Measurements from ENCODE around the gene CHCHD10. TPM values are rescaled to one million over a fixed set of nuclear protein-coding genes. Genes with fewer than 3 reads are reported as not detected.
"Not testable (repeated sequence)": the region's sequence is repeated elsewhere in the genome, so short reads cannot be mapped to it uniquely, and the experiment has no call there.

The CHCHD10 gene
- total RNA-seq, 1 experiment from 2014 or later: 14.1 TPM

DNA sequence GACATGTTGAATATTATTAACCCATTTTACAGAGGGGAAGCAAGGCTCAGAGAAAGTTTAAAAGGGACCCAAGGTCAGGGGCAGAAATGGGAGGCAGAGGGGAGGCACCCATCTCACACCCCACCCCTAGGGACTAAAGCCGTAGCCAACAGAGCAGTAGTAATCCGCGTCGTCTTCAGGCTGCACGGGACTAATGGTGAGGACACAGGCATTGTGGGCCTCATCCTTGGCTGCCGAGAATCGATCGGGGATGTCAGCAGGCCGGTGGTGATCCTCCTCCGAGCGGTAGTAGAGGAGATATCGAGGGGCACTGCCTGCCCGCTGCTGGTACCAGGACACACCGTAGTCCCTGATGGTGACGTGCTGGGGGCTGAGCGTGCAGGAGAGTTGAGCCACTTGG, 15.0 kb downstream of the CHCHD10 start:
- Histone ChIP-seq H3K4me1 (peaks cover 5% of the 10 kb centered on the region; the same call in 1 of the 2 replicates), H3K36me3 (no peaks in the 10 kb centered on the region), H3K9me3 (replicated peaks) (no peaks in the 10 kb centered on the region), H3K27me3 (no peaks in the 10 kb centered on the region), H3K27ac (no peak overlapping the region), H3K4me3 (no peak overlapping the region)
- no peak for DNase-seq

GRCh38 chr22:23752090-23752691, 15.6 kb downstream of the CHCHD10 start:
- Histone ChIP-seq H3K4me3 (no peak overlapping the region), H3K36me3 (no peaks in the 10 kb centered on the region), H3K27me3 (no peaks in the 10 kb centered on the region), H3K9me3 (replicated peaks) (no peaks in the 10 kb centered on the region), H3K4me1 (peaks cover 5% of the 10 kb centered on the region; the same call in 1 of the 2 replicates), H3K27ac (no peak overlapping the region)
- DNase-seq: no peak

GRCh38 chr22:23751441-23751996, 16.3 kb downstream of the CHCHD10 start:
- peak overlapping the region; percentile 82 for H3K4me3 ChIP-seq
- H3K4me1 ChIP-seq: peaks cover 5% of the 10 kb centered on the region; the same call in 1 of the 2 replicates
- DNase-seq: peak in 1 of 2 experiments; percentile 32
- H3K9me3 ChIP-seq (replicated peaks): no peaks in the 10 kb centered on the region
- H3K27me3 ChIP-seq: no peaks in the 10 kb centered on the region
- peak overlapping the region; percentile 62 for H3K27ac ChIP-seq
- H3K36me3 ChIP-seq: no peaks in the 10 kb centered on the region

GRCh38 chr22:23750714-23751440, 16.9 kb downstream of the CHCHD10 start, which contains the start of gene ZNF70:
Gene ZNF70, minus strand, starts transcription at chr22:23751112. Its CDS starts 5,972 bp downstream, at chr22:23745140.
- Histone ChIP-seq H3K9me3 (replicated peaks) (no peaks in the 10 kb centered on the region), H3K27me3 (no peaks in the 10 kb centered on the region), H3K4me3 (peak within 1 kb of the TSS; percentile 82), H3K27ac (peak within 1 kb of the TSS; percentile 62), H3K4me1 (peaks cover 5% of the 10 kb centered on the region; the same call in 1 of the 2 replicates), H3K36me3 (no peaks in the 10 kb centered on the region)
- peak; percentile 80 to 87 for DNase-seq

GRCh38 chr22:23750367-23750713, 17.4 kb downstream of the CHCHD10 start:
- Histone ChIP-seq H3K27me3 (no peaks in the 10 kb centered on the region), H3K4me3 (peak overlapping the region; percentile 82)

GRCh38 chr22:23749841-23750301, 17.9 kb downstream of the CHCHD10 start:
- Histone ChIP-seq H3K27ac (no peak overlapping the region), H3K4me3 (peak overlapping the region; percentile 82)
- DNase-seq: no peak

More at GRCh38 chr22:23750367-23750713, 17.4 kb downstream of the CHCHD10 start:
- no peaks in the 10 kb centered on the region for H3K9me3 ChIP-seq (replicated peaks)
- no peak for DNase-seq
- peaks cover 5% of the 10 kb centered on the region; the same call in 1 of the 2 replicates for H3K4me1 ChIP-seq
- H3K36me3 ChIP-seq: peaks cover 2% of the 10 kb centered on the region; the same call in 1 of the 2 replicates
- peak overlapping the region; percentile 28; the same call in 1 of the 2 replicates for H3K27ac ChIP-seq

DNA sequence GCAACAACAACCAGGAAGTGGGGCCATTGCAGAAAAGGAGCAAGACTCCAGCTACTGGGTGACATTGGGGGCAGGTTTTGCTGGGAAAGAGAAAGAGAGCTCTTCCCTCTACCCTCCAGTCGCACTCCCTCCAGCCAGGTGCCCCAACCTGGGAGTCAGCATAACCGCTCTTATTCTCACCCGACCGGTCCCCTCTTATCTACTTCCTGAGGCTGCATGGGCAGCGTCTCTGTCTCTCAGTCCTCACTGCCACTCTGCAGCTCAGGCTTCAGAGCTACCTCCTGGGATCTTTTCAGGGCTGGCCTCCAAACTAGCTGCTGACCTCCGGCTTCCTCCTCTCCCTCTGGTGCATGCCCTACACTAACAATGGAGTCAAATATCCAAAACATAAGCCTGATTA, 22.0 kb downstream of the CHCHD10 start:
- H3K27ac ChIP-seq: no peak overlapping the region
- no peaks in the 10 kb centered on the region for H3K9me3 ChIP-seq (replicated peaks)
- H3K27me3 ChIP-seq: no peaks in the 10 kb centered on the region
- peaks cover 5% of the 10 kb centered on the region; the same call in 1 of the 2 replicates for H3K4me1 ChIP-seq
- H3K4me3 ChIP-seq: no peak overlapping the region
- DNase-seq: no peak
- H3K36me3 ChIP-seq: peaks cover 16% of the 10 kb centered on the region

More at GRCh38 chr22:23749841-23750301, 17.9 kb downstream of the CHCHD10 start:
- Histone ChIP-seq H3K27me3 (no peaks in the 10 kb centered on the region), H3K4me1 (peaks cover 5% of the 10 kb centered on the region; the same call in 1 of the 2 replicates), H3K9me3 (replicated peaks) (no peaks in the 10 kb centered on the region), H3K36me3 (peaks cover 7% of the 10 kb centered on the region)

DNA sequence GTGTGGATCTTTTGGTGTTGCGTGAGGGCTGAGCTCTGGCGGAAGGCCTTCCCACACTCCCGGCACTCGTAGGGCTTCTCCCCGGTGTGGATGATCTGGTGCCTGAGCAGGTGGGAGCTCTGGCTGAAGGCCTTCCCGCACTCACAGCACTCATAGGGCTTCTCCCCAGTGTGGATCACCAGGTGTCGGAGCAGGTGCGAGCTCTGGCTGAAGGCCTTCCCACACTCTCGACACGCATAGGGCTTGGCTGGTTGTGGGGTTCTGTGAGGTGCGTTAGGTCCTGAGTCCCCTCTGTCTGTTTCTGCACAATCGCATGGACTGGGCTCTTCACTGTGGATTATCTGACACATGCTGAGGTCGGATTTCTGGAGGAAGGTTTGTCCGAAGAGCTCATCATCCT, 23.3 kb downstream of the CHCHD10 start:
- no peaks in the 10 kb centered on the region for H3K9me3 ChIP-seq (replicated peaks)

GRCh38 chr22:23744001-23744400, 23.8 kb downstream of the CHCHD10 start:
- Histone ChIP-seq H3K27me3 (no peaks in the 10 kb centered on the region), H3K9me3 (replicated peaks) (no peaks in the 10 kb centered on the region), H3K4me1 (no peaks in the 10 kb centered on the region), H3K27ac (no peak overlapping the region), H3K4me3 (no peak overlapping the region), H3K36me3 (peaks cover 16% of the 10 kb centered on the region)
- DNase-seq: no peak

More for the DNA sequence above, 23.3 kb downstream of the CHCHD10 start:
- DNase-seq: no peak
- no peaks in the 10 kb centered on the region for H3K27me3 ChIP-seq
- H3K27ac ChIP-seq: no peak overlapping the region
- peaks cover 16% of the 10 kb centered on the region for H3K36me3 ChIP-seq
- H3K4me1 ChIP-seq: no peaks in the 10 kb centered on the region
- H3K4me3 ChIP-seq: no peak overlapping the region

DNA sequence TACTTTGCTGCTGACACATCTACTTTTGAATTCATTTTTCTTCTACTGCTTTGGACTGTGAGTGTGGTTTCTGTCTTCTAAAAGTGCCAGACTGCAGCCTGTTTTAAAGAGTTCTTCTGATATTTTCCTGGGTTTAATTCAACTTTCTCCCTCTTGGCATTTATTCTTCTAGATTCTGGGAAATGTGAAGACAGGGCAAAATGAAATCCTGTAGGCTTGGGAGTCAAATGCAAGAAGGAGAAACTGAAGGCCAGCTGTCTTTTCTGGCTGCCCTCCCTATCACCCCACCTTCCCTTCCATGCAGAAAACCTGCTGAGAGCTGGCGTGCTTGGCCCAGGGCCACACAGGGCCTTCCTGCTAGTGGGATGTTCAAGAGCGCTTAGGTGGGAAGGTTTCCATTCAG, 24.5 kb downstream of the CHCHD10 start:
- no peak for DNase-seq
- no peaks in the 10 kb centered on the region for H3K27me3 ChIP-seq
- H3K4me3 ChIP-seq: no peak overlapping the region
- no peaks in the 10 kb centered on the region for H3K9me3 ChIP-seq (replicated peaks)
- H3K27ac ChIP-seq: no peak overlapping the region
- 0 out of 2 replicates have a peak, but pooled peaks cover 2% of the 10 kb centered on the region for H3K4me1 ChIP-seq
- H3K36me3 ChIP-seq: peaks cover 16% of the 10 kb centered on the region

DNA sequence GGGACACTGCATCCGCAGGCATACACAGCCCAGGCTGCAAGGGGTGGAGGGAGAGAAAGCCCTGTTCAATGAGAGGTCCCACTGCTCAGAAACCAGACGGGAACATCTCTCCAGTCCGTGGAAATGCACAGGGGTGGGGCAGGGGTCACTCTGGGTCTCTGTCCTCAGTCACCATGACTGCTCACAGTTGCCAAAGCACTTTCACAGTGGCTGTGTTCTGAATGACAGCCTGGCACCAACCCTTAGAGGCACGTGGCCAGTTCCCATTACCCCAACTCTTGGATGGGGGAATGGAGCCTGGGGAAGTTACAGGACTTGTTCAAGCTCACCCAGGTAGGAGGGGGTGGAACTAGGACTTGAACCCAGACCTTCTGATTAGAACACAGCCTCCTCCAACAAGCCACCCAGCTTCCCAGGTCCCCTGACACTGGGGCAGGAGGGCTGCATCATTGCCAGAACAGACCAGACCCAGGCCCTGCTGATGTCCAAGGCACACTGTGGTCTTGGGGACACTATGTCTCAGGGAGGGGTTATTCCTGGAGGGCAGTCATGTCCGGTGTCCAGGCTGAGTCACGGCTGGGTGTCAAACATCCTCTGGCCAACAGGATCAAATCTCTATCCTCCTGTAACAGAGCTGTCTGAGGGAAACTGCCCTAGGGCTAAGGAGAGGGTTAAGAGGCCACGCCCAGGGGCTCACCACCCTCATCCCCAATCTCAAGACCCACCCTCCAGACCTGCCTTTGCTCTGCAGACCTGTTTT, 25.1 kb downstream of the CHCHD10 start:
- Histone ChIP-seq H3K9me3 (replicated peaks) (no peaks in the 10 kb centered on the region), H3K27ac (no peak overlapping the region), H3K4me1 (peaks cover 6% of the 10 kb centered on the region; the same call in 1 of the 2 replicates), H3K27me3 (no peaks in the 10 kb centered on the region), H3K36me3 (peaks cover 16% of the 10 kb centered on the region), H3K4me3 (no peak overlapping the region)
- no peak for DNase-seq

GRCh38 chr22:23737696-23738095, 30.1 kb downstream of the CHCHD10 start:
- no peaks in the 10 kb centered on the region for H3K27me3 ChIP-seq
- DNase-seq: peak in 1 of 2 experiments; percentile 66
- peaks cover 8% of the 10 kb centered on the region for H3K4me1 ChIP-seq
- H3K9me3 ChIP-seq (replicated peaks): no peaks in the 10 kb centered on the region
- no peaks in the 10 kb centered on the region; the same call in 1 of the 2 replicates for H3K36me3 ChIP-seq
- H3K4me3 ChIP-seq: no peak overlapping the region
- no peak overlapping the region; the same call in 1 of the 2 replicates for H3K27ac ChIP-seq

DNA sequence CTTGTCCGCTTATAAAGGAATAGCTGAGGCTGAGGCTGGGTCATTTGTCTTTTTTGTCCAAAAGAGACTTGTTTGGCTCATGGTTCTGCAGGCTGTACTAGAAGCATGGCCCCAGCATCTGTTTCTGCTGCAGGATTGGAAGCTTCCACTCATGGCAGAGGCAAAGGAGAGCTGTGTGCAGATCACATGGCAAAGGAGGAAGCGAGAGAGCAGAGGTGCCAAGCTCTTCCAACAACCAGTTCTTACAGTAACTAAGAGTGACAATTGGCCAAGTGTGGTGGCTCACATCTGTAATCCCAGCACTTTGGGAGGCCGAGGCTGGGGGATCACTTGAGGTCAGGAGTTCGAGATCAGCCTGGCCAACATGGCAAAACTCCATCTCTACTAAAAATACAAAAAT, 39.7 kb downstream of the CHCHD10 start:
- not testable (repeated sequence) for H3K36me3 ChIP-seq; H3K9me3 ChIP-seq (replicated peaks); H3K27ac ChIP-seq; H3K4me3 ChIP-seq; H3K27me3 ChIP-seq; H3K4me1 ChIP-seq; DNase-seq

DNA sequence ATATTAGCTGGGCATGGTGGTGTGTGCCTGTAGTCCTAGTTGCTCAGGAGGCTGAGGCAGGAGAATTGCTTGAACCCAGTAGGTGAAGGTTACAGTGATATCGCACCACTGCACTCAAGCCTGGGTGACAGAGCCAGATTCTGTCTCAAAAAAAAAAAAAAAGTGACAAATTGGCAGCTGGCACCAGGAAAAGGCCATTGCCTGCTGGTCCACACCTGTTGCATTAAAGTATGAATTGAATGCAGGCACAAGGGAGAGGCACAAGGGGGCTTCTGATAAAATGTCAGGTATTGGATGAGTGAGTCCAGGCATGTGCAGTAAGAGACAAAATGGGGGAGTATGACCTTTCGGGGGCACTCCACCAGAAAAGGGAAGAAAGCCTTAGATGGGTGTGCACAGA, 45.0 kb downstream of the CHCHD10 start:
- no peaks in the 10 kb centered on the region for H3K36me3 ChIP-seq
- H3K27me3 ChIP-seq: no peaks in the 10 kb centered on the region
- peaks cover 7% of the 10 kb centered on the region; the same call in 1 of the 2 replicates for H3K4me1 ChIP-seq
- no peak overlapping the region for H3K4me3 ChIP-seq
- no peak for DNase-seq
- H3K27ac ChIP-seq: no peak overlapping the region
- no peaks in the 10 kb centered on the region for H3K9me3 ChIP-seq (replicated peaks)

Measured in SJCRH30 (cell line).